GM12875 (cell line): ENCODE results near the gene SHISAL2A.
A peak's percentile ranks its signal among the peaks of the same experiment; 100 is the strongest.

Source experiments
- H3K4me3 ChIP-seq: one replicate; pipeline ENCODE4 v1.5.1; 2011; ENCODE audit warnings: low read depth, low read length, control low read depth
- CTCF ChIP-seq: IDR thresholded peaks from 2 replicates; pipeline ENCODE4 v1.5.1; 2011; ENCODE audit warnings: low read depth, mild to moderate bottlenecking, control low read depth, inconsistent platforms, low read length, moderate library complexity, borderline replicate concordance; ENCODE audit not compliant: insufficient read depth

The SHISAL2A gene

GRCh38 chr1:52632732-52633290 lies at the start of gene SHISAL2A:
Gene SHISAL2A, plus strand, starts transcription at chr1:52633168. Its CDS starts 326 bp downstream, at chr1:52633494.
- TF ChIP-seq CTCF: no peak
- H3K4me3 ChIP-seq: peak within 1 kb of the TSS; percentile 36

DNA sequence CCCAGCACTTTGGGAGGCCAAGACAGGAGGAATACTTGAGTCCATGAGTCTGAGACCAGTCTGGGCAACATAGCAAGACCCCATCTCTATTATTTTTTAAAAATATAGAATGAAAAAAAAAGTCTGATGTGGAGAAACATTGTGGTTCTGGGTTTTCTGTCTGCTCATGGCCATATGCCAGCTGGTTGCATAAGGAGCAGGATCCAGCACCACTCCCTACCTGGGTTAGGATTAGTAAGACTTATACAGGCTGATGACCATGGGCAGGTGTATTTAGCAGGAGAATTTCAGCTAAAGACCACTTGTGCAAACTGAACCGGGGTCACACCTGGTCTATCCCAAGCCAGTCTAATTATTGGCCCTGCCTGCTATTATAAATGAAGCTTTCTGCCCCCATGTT lies 47.5 kb upstream of the SHISAL2A start:
- no peak for TF ChIP-seq CTCF
- H3K4me3 ChIP-seq: no peak overlapping the region

GRCh38 chr1:52588027-52588426 lies 44.9 kb upstream of the SHISAL2A start:
- no peak overlapping the region for H3K4me3 ChIP-seq
- TF ChIP-seq CTCF: no peak

- H3K4me3 ChIP-seq: no peak overlapping the region
- TF ChIP-seq CTCF: no peak
Observed at GRCh38 chr1:52588535-52588934, 44.4 kb upstream of the SHISAL2A start.

DNA sequence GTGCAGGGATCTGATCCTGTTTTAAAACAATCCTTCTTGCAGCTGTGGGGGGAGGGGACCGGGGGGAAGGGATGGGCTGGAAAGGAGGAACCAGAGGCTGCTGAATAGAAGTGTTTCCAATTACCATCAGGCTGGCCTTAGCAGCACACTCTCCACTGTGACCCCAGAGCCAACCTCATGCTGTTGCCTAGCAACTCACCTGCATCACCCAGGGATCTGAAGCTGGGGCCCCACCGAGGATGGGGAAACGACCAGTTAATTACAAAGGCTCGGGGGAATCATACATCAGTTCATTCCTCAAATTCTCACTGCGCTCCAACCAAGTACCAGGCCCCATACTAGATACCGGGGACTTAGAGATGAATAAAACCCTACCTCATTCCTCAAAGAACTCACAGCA lies 42.7 kb upstream of the SHISAL2A start:
- no peak overlapping the region for H3K4me3 ChIP-seq
- no peak for TF ChIP-seq CTCF

DNA sequence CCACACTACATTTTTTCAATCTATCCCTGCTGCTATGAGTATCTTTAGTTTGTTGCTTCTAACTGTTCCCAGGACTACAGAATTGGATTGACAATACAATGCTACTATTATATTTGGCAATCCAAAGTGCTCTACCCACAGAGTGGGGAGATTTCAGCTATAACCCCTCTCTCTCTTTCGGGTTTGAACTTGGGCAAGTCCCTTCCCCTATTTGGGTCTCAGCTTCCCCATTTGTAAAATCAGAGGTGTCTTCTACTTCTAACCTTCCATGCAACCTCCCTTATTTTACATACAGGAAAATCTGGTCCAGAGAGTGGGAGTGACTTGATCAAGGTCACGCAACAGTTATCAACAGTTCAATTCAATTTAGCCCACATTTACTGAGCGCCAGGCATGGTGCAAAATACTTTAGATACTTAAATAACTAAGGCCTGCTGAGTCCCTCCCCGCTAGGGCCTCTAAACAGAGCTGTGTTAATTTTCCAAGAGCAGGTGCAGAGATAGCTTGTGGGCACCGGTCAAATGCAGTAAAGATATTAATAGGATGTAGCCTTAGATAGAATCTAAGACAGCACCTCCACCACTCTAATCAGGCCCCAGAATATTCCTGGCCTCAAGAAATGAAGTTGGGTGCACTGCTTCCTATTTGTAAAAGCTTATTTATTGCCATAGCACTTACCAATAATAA lies 40.2 kb upstream of the SHISAL2A start:
- TF ChIP-seq CTCF: no peak
- H3K4me3 ChIP-seq: no peak overlapping the region

DNA sequence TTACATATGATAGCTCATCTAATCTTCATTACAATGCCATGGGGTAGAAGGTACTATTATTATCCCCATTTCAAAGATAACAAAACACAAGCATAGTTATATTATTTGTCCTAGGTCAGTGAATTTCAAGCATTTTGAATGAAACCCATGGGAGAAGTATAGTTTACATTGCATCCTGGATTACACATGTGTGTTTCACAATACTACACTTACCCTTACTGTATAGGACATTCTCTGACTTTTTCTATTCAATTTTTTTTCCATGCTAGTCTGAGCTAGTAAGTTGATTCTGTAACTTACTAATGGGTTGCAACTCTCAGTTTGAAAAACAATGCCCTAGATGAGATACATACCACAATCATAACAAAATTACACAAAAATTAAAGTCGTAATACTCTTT lies 39.5 kb upstream of the SHISAL2A start:
- TF ChIP-seq CTCF: no peak

More for the DNA sequence above, 39.5 kb upstream of the SHISAL2A start:
- H3K4me3 ChIP-seq: no peak overlapping the region
